HEK293T (cell line): Measurements from ENCODE around the gene SPDYC.

Experiments
- ARNT ChIP-seq: fragments of 450-650 bp; IDR thresholded peaks from 2 replicates; pipeline ENCODE4 v1.6.1; 2017; ENCODE audit warnings: mild to moderate bottlenecking
- CTBP1 ChIP-seq: fragments of 450-650 bp; IDR thresholded peaks from 2 replicates; pipeline ENCODE4 v1.6.1; 2016; ENCODE audit warnings: borderline replicate concordance
- FOXA1 ChIP-seq: fragments of 450-650 bp; IDR thresholded peaks from 2 replicates; pipeline ENCODE4 v1.6.1; 2016; ENCODE audit warnings: mild to moderate bottlenecking
- FOXM1 ChIP-seq: fragments of 450-650 bp; IDR thresholded peaks from 2 replicates; pipeline ENCODE4 v1.6.1; 2017; ENCODE audit warnings: mild to moderate bottlenecking, borderline replicate concordance
- L3MBTL2 ChIP-seq: fragments of 450-650 bp; conservative IDR thresholded peaks from 2 replicates; pipeline ENCODE4 v1.6.1; 2016; ENCODE audit warnings: mild to moderate bottlenecking
- TF ChIP-seq, protein P1 (sequence below): fragments of 450-650 bp; IDR thresholded peaks from 2 replicates; pipeline ENCODE4 v1.6.1; 2016

DNA sequence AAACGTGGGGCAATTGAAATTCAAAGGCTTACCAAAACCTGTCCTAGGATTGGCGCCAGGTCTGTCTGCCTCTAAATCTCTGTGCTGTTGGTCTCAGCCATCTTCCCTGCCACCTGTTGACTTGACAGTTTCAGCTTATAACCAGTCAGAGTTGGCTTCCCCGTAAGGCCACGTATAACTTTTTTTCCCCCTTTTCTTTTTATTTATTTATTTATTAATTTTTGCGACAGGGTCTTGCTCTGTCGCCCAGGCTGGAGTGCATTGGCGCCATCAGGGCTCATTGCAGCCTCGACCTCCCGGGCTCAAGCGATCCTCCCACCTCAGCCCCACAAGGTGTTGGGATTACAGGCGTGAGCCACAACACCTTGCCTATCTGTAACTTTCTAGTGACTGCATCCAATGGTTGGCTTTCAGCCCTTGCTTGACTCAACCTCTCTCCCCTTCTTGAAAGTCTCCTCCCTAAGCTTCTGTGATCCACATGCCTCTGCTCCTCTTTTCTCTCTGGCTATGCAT is 34.3 kb upstream of the SPDYC start:
- TF ChIP-seq CTBP1 (no peak), ARNT (no peak), FOXM1 (no peak), FOXA1 (no peak), L3MBTL2 (no peak)
- TF ChIP-seq, protein P1, sequence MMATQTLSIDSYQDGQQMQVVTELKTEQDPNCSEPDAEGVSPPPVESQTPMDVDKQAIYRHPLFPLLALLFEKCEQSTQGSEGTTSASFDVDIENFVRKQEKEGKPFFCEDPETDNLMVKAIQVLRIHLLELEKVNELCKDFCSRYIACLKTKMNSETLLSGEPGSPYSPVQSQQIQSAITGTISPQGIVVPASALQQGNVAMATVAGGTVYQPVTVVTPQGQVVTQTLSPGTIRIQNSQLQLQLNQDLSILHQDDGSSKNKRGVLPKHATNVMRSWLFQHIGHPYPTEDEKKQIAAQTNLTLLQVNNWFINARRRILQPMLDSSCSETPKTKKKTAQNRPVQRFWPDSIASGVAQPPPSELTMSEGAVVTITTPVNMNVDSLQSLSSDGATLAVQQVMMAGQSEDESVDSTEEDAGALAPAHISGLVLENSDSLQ, result no peak
